ENCODE data around the gene MMP8.
A peak's percentile ranks its signal among the peaks of the same experiment; 100 is the strongest.
"Not testable (repeated sequence)": the region's sequence is repeated elsewhere in the genome, so short reads cannot be mapped to it uniquely, and the experiment has no call there.

Gene MMP8

DNA sequence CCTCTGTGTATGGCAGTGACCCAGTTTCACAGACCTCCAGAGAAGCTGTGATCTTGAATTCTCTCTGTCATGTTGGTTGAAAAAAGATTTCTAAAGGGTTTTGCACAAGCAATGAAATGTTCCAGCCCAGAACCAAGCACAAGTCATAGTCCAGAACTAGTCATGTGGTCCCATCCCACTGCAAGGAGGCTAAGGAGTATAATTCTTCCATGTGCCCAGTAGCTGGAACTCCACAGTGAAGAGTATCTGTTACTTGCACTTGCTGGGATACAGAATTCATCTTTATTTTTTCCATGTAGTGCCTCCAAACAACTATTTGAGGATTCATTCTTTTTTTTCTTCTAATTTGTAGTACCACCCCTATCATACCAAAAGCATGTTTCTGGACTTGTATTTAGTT lies 9.9 kb upstream of the MMP8 start:
- TF ChIP-seq, protein P1, sequence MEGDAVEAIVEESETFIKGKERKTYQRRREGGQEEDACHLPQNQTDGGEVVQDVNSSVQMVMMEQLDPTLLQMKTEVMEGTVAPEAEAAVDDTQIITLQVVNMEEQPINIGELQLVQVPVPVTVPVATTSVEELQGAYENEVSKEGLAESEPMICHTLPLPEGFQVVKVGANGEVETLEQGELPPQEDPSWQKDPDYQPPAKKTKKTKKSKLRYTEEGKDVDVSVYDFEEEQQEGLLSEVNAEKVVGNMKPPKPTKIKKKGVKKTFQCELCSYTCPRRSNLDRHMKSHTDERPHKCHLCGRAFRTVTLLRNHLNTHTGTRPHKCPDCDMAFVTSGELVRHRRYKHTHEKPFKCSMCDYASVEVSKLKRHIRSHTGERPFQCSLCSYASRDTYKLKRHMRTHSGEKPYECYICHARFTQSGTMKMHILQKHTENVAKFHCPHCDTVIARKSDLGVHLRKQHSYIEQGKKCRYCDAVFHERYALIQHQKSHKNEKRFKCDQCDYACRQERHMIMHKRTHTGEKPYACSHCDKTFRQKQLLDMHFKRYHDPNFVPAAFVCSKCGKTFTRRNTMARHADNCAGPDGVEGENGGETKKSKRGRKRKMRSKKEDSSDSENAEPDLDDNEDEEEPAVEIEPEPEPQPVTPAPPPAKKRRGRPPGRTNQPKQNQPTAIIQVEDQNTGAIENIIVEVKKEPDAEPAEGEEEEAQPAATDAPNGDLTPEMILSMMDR (IDR thresholded peaks at IDR 0.05; ENCODE audit: low read depth, low read length): no peak
- H3K4me3 ChIP-seq (ENCODE audit: low read depth, low read length): no peak overlapping the region

DNA sequence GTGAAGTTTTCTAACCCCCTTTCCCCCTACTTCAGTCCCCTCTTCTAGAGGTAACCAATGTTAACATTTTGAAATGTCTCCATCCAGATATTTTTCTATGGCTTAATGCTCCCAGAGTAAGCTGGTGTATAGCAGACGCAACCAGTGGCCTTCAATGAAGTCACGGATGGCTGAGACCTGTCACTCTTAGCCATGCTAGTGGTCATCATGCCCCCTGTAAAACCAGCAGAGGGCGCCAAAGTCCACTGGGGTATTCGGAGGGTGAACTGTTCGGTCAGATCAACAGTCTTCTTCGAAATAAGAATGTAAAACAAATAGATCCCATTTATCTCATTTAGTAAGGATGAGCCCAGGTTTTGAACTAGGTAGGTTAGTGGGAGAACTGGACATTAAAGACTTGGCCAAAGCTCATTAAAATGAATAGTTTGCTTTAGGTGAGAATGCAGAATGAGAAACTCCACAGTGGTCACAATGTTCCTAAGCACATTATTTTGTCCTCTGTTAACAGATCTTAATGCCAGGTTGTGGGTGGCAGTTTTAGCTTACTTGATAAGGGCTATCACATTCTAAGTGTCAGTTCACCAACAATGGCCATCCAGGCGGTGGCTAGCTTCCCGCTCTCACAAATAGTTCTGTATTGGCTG lies 8.6 kb upstream of the MMP8 start:
- TF ChIP-seq, protein P1 (IDR thresholded peaks at IDR 0.05; ENCODE audit: low read depth, low read length): peak; percentile 79
- no peak overlapping the region for H3K4me3 ChIP-seq (ENCODE audit: low read depth, low read length)

DNA sequence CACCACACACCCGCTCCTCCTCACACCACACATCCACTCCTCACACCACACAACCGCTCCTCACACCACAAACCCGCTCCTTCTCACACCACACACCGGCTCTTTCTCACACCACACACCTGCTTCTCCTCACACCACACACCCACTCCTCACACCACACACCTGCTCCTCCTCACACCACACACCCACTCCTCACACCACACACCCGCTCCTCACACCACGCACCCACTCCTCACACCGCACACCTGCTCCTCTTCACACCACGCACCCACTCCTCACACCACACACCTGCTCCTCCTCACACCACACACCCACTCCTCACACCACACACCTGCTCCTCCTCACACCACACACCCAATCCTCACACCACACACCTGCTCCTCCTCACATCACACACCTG lies 6.2 kb upstream of the MMP8 start:
- H3K4me3 ChIP-seq (ENCODE audit: low read depth, low read length): not testable (repeated sequence)

DNA sequence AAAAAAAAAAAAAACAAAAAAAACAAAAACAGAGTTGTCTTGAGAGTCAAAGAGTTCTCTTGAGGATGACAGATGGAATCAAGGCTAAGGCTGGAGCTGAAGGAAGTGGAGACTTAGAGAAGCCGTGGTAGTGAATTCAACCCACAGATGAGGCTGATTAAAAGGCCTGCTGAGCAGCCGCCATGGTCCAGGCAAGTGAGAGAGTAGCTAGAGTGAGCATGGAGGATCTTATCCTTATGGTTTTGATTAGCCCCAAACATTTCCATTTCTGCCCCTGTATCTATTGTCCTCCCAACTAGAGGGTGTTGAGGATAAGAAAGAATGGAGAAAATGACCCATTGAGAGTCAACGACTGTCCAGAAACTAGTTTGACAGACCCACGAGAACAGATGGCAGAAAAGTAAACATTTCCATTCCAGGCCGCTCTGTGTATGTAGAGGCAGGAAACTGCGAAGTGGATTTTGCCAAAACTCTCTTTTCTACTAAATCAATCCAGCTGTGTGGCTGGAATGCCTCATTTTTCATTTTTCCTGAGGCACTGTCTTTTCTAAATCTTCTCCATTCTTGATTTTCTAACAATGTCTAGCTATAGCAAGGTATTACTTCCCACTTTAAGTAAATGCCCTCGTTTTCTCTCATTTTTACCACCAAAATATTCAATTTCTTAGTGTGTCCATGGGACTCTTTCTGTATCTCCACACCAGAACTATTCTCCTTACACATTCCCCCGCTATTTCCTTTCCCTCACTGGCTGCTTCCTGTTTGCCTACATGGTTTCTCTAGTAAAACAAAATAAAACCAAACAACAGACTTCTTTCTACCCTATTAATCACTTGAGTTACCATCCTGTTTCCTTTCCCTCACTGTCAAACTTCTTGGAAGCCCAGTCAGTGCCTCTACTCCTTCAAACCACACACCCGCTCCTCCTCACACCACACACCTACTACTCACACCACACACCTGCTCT lies 5.4 kb upstream of the MMP8 start:
- H3K4me3 ChIP-seq (ENCODE audit: low read depth, low read length): no peak overlapping the region
- TF ChIP-seq, protein P1 (IDR thresholded peaks at IDR 0.05; ENCODE audit: low read depth, low read length): no peak

DNA sequence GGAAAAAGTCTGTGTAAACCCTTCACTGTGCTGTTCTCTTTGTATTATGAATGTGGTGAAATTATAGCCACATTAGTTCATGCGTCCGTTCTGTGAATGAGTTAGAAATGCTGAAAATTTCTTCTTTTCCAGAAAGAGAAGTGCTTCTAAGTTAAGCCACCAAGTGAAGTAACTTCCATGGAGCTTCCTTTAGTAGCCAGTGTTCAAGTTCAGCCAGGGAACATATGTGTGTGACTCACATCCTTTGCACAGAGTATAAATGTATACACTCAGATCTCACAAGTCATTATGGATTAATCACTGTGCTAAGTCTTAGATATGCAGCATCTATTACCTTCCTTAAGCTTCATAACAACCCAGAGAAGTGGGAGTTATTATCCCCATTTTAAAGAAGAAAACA lies 3.1 kb upstream of the MMP8 start:
- TF ChIP-seq, protein P1 (IDR thresholded peaks at IDR 0.05; ENCODE audit: low read depth, low read length): no peak
- H3K4me3 ChIP-seq (ENCODE audit: low read depth, low read length): no peak overlapping the region

DNA sequence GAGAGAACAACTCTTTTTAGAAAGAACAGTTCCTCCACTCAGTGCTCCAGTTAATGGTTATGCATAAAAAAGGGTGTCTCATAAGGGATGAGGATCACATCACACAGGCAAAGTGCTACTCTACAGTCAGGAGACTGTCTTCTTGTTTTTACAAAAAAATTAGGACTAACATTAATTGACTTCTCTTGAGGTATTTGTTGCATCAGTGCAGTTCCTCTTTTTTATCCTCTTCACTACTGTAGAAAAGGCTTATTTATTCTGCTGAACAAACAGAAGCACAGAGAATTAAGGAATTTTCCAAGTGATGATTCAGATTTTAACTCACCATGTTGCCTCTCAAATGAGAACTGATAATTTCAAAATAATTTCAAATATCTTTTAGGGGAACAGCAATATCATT lies 1.9 kb downstream of the MMP8 start:
- no peak overlapping the region for H3K4me3 ChIP-seq (ENCODE audit: low read depth, low read length)
- TF ChIP-seq, protein P1 (IDR thresholded peaks at IDR 0.05; ENCODE audit: low read depth, low read length): no peak

DNA sequence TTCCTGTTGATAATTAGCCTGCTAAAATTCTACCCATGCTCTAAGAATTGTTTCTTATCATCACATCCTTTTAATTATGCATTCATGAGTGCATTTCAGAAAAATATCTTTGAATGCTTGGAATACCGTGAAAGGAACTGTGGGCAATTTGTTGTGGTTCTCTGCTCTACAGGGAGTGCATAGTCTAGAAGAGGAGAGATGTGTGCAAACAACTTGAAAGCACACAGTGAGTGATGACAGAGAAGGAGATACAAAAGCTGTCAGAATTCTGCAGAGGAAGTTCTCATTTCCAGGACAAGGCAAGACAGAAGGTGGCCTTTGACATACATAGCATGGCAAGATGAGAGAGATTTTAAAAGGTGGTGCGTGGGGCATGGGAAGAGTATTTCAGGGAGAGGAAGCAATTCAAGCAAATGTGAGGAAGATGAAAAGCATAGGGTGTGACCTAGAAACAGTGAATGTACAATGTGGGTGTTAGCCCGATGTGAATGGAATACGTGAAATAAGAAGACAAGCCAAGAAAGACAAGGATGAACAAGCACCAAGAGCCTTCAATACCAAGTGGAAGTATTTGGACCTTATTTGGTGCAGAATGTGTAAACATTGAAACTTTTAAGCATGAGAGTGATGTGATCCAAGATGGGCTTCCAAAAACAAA lies 5.0 kb downstream of the MMP8 start:
- TF ChIP-seq, protein P1 (IDR thresholded peaks at IDR 0.05; ENCODE audit: low read depth, low read length): no peak
- no peak overlapping the region for H3K4me3 ChIP-seq (ENCODE audit: low read depth, low read length)
